ENCODE data around the gene CAMTA1. TPM values are rescaled to one million over a fixed set of nuclear protein-coding genes. Genes with fewer than 3 reads are reported as not detected.

Gene CAMTA1
- total and polyA plus RNA-seq, 9 of the 15 experiments (the other 6 are each of a cell fraction or from before 2014, with no cell fraction given): 43.9 to 161 (median 65.9) TPM

DNA sequence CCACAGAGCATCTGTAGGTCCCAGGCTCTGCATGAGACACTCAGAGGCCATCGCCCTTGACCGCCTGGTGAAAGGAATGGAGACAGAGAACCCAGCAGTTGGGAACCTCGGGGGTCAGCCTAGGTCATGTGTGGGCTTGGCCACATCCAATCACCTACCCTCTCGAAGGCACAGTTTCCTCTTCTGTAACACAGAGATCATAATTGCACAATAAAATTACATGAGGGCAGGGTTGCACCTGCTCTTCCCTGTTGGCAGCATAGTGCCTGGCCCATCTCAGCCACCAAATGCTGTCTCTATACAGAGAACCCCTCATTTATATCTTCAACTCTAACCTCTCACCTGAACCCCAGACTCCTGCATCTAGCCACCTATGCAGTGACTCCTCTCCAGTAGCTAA is 567.7 kb downstream of the CAMTA1 start:
- no peak overlapping the region for H3K4me3 ChIP-seq
- TF ChIP-seq DACH1 (IDR thresholded peaks at IDR 0.05; ENCODE audit: partially characterized antibody) (no peak), BRF1 (IDR thresholded peaks at IDR 0.05; ENCODE audit: borderline replicate concordance, extremely low read depth, insufficient read length) (no peak), DIDO1 (tag; IDR thresholded peaks at IDR 0.05; ENCODE audit: low read depth) (no peak)
- TF ChIP-seq, protein P1, sequence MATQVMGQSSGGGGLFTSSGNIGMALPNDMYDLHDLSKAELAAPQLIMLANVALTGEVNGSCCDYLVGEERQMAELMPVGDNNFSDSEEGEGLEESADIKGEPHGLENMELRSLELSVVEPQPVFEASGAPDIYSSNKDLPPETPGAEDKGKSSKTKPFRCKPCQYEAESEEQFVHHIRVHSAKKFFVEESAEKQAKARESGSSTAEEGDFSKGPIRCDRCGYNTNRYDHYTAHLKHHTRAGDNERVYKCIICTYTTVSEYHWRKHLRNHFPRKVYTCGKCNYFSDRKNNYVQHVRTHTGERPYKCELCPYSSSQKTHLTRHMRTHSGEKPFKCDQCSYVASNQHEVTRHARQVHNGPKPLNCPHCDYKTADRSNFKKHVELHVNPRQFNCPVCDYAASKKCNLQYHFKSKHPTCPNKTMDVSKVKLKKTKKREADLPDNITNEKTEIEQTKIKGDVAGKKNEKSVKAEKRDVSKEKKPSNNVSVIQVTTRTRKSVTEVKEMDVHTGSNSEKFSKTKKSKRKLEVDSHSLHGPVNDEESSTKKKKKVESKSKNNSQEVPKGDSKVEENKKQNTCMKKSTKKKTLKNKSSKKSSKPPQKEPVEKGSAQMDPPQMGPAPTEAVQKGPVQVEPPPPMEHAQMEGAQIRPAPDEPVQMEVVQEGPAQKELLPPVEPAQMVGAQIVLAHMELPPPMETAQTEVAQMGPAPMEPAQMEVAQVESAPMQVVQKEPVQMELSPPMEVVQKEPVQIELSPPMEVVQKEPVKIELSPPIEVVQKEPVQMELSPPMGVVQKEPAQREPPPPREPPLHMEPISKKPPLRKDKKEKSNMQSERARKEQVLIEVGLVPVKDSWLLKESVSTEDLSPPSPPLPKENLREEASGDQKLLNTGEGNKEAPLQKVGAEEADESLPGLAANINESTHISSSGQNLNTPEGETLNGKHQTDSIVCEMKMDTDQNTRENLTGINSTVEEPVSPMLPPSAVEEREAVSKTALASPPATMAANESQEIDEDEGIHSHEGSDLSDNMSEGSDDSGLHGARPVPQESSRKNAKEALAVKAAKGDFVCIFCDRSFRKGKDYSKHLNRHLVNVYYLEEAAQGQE (IDR thresholded peaks at IDR 0.05; ENCODE audit: borderline replicate concordance): no peak
- TF ChIP-seq, protein P1 (CRISPR knock-in tag; IDR thresholded peaks at IDR 0.05; ENCODE audit: low read depth): no peak
- H3K4me1 ChIP-seq (replicated peaks in 1 of 2; ENCODE audit: control insufficient read depth in 2 of 2, insufficient read depth in 2 of 2, low read length in 2 of 2): no peaks in the 10 kb centered on the region
- H3K27me3 ChIP-seq (ENCODE audit: control insufficient read depth in 2 of 2, insufficient read depth in 2 of 2, low read length in 2 of 2): peaks cover 28 to 50% of the 10 kb centered on the region in 2 experiments
- H2AFZ ChIP-seq (ENCODE audit: low read depth, low read length): no peak overlapping the region
- DNase-seq (ENCODE audit: extremely low read depth in 1 of 4, low spot score in 3 of 4) (no peak), FAIRE-seq (no peak), ATAC-seq (no peak)
- H3K4me2 ChIP-seq (ENCODE audit: insufficient read depth, low read length): no peak overlapping the region
- no peak overlapping the region for H3K27ac ChIP-seq (ENCODE audit: extremely low read depth, low read depth, low read length)
- in situ Hi-C loops (cut with MboI) (no loop called here), intact Hi-C loops (cut with micrococcal nuclease) (no loop called here)
- ChIA-PET CTCF (ENCODE audit: low intra/inter-chr PET ratio) (no interaction called here), POLR2A (no interaction called here)
- H3K79me2 ChIP-seq (ENCODE audit: control insufficient read depth, insufficient read depth, low read length): no peaks in the 10 kb centered on the region
- no peaks in the 10 kb centered on the region for H3K9me1 ChIP-seq (ENCODE audit: control insufficient read depth, insufficient read depth, low read length)
- peaks cover 8% of the 10 kb centered on the region; the same call in 1 of the 2 replicates for H4K20me1 ChIP-seq (replicated peaks; ENCODE audit: control insufficient read depth, insufficient read depth, low read length)
- no TSS peak for BruUV-seq (replicated peaks)
- no peak overlapping the region for H3K9ac ChIP-seq (ENCODE audit: insufficient read depth in 1 of 2, low read depth in 2 of 2, low read length in 2 of 2)
- no peaks in the 10 kb centered on the region for H3K9me3 ChIP-seq (replicated peaks; ENCODE audit: control insufficient read depth, insufficient read depth, low read depth, low read length)
- H3K36me3 ChIP-seq (ENCODE audit: control insufficient read depth, insufficient read depth, low read length): no peaks in the 10 kb centered on the region
- 0% methylated on average over 4 of the region's 4 CpGs for WGBS (ENCODE audit: insufficient coverage, low coverage, missing lambda C conversion rate)
